ENCODE data around the gene LGALS7.

DNA sequence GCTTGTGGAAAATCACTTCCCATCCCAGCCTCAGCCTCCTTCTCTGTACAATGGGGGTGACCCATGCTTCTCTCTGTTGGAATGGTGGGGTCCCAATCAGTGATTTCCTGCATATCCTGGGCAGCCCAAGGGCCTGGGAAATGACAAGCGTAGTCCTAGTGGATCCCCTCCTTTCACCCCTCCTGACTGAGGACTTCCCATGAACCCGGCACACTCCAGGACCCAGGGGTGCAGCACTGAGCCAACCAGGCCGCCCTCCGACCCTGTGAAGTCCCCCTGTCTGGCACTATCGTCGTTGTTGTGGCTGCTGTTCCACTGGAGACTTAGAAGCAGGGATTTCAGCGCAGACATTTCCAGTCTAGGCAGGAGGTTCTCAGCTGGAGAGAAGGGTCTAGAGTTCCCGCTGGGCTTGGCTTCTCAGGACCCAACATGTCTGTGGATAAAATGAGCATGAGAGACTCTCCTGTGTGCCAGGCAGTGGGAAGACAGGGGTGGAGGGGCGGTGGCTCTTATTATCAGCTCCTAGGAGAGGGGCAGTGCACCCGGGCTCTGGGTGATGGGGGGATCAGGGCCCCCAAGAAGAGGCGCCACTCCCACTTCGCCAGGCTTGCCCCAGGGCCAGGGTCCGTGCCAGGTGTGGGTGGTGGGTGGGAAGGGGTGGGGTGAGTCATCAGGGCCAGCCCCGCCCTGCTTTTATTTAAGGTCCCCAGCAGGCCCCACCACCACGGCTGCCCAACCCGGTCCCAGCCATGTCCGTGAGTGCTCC lies 15.3 kb upstream of the LGALS7 start, which contains the start of gene LGALS7B:
- TF ChIP-seq, protein P1, sequence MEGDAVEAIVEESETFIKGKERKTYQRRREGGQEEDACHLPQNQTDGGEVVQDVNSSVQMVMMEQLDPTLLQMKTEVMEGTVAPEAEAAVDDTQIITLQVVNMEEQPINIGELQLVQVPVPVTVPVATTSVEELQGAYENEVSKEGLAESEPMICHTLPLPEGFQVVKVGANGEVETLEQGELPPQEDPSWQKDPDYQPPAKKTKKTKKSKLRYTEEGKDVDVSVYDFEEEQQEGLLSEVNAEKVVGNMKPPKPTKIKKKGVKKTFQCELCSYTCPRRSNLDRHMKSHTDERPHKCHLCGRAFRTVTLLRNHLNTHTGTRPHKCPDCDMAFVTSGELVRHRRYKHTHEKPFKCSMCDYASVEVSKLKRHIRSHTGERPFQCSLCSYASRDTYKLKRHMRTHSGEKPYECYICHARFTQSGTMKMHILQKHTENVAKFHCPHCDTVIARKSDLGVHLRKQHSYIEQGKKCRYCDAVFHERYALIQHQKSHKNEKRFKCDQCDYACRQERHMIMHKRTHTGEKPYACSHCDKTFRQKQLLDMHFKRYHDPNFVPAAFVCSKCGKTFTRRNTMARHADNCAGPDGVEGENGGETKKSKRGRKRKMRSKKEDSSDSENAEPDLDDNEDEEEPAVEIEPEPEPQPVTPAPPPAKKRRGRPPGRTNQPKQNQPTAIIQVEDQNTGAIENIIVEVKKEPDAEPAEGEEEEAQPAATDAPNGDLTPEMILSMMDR (conservative IDR thresholded peaks at IDR 0.05), result no peak
- TF ChIP-seq EZH2 (IDR thresholded peaks at IDR 0.05; ENCODE audit: low read depth), result no peak
